ENCODE measurements around the gene REM2.

DNA sequence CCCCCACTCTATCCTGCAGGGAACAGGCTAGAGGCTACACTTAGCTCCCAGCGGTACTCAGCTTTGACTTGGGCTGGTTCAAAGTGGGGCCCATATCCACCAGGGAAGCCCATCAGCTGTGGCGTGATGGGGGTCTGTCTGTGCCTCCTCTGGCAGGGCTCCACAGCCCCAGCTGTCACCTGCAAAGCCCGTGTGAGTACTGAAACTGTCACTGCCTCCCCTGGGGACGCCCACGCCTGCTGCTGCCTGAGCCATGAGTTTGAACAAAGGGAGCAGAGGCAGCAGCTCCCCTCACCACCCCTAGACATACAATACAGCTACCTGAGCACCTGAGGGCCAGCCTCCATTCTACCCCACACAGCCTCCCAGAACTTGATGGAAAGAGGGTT is 5.0 kb downstream of the REM2 start:
- TF ChIP-seq, protein P1, sequence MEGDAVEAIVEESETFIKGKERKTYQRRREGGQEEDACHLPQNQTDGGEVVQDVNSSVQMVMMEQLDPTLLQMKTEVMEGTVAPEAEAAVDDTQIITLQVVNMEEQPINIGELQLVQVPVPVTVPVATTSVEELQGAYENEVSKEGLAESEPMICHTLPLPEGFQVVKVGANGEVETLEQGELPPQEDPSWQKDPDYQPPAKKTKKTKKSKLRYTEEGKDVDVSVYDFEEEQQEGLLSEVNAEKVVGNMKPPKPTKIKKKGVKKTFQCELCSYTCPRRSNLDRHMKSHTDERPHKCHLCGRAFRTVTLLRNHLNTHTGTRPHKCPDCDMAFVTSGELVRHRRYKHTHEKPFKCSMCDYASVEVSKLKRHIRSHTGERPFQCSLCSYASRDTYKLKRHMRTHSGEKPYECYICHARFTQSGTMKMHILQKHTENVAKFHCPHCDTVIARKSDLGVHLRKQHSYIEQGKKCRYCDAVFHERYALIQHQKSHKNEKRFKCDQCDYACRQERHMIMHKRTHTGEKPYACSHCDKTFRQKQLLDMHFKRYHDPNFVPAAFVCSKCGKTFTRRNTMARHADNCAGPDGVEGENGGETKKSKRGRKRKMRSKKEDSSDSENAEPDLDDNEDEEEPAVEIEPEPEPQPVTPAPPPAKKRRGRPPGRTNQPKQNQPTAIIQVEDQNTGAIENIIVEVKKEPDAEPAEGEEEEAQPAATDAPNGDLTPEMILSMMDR (IDR thresholded peaks at IDR 0.05; ENCODE audit: low read depth, low read length, poor library complexity, severe bottlenecking) = no peak
- TF ChIP-seq EZH2phosphoT487 (IDR thresholded peaks at IDR 0.05; ENCODE audit: borderline replicate concordance, low read length) = no peak

All from DOHH2 (cell line).